GM18502 (cell line): ENCODE results near the gene TEFM.
"Not testable (repeated sequence)": the region's sequence is repeated elsewhere in the genome, so short reads cannot be mapped to it uniquely, and the experiment has no call there.

Source experiments
- ATAC-seq: cut with Tn5 transposase; IDR thresholded peaks from one replicate; pipeline ENCODE4 v1.9.1; 2021; ENCODE audit warnings: mild to moderate bottlenecking; ENCODE audit not compliant: unreplicated experiment, poor library complexity

TEFM gene

DNA sequence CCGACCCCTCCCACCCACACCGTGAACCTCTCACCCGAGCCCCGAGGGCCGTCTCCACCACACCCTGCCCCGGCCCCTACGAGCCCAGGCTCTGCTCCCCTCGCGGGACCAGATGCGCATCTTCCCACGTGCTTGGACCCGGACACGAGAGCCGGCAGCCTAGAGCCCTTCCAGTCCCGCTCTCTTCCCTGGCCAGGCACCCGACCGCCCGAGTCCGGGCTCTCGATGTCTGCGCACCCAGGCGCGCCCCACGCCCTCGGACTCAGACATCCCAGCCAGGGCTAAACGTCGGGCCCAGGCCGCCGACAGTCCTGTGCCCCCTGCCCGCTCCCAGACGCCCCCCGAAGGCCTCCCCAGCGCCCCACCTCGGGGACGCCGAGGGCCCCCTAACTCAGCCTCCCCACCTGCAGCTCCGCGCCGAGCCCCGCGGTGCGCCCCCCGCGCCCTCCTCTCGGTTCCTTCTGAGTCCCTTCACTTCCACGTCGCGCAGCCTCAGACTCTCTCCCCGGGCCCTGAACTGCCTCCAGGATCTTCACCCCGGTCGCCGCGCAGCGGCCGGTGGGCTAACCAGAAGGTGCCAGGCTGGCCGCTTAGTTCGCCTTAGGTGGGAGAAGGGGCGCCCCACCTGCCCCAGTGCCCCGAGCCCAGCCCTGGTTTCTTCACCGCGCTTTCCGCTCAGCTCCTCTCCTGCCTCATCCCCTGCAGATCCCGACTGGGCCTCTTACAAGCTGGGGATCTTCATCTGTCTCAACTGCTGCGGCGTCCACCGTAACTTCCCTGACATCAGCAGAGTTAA lies 16.4 kb upstream of the TEFM start:
- no peak for ATAC-seq

DNA sequence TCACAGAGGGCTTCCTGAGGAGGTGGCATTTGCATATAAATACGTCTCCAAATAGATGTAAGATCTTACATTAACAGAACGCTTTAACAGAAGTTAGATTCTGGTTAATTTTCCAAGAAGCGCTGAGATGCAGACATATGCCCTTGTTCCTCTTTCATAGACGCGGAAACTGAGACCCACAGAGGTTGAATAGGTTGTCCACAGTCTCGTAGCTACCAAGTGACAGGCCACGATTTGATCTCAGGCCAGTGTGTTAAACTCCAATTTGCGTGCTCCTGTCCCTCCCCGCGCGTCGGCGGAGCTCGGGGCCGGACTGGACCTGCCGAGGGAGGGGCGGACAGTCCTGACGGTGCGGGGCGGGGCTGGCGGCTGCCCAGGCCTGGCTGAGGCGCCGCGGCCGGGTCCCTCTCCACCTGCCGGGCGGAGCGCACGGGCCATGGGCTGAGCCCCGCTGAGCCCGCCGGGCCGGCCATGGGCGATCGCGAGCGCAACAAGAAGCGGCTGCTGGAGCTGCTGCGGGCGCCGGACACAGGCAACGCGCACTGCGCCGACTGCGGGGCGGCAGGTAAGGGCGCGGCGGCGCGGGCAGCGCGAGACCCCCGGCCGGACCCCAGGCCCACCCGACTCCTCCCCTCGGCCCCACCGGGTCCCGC lies 15.6 kb upstream of the TEFM start, which contains the start of gene ADAP2:
ADAP2 (plus strand) TSS at position 402 of the 653 bp plus-strand sequence; CDS start at position 472, 70 bp downstream.
- ATAC-seq = no peak

DNA sequence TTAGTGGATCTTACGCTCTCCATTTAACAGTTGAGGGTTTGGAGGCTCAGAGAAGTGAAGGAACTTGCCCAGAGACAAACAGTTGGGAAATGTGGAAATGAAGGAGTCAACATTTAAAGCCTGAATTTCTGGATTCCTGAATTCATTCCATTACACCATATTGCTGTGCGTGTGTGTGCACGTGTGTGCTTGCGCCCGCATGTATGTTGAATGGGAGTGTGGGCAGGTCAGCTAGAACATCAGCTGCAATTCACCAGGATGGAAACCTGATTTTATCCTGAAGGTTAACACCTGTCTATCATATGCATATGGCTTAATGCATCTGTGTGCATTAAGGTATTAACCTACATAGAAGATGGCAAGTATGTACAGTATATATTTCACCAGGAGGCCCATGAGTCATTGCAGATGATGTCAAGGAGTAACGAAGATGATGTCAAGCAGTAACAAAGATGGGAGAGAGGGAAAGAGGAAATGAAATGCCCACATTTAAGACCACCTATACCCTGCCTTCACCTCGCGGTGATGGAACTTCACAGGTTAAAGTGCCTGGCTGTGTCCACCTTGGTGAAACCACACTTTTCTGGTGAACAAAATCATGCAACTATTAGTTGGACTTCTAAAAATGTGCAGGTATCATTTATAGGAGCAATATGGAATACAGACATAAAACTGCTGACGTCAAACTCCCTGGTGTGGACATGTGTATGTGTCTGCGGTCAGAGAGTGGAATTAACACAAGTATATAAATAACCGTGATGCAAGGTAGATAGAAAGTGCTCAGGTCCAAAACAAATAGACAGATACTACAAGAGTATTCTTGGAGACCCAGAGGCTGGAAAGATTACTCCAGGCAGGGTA lies 14.9 kb upstream of the TEFM start:
- ATAC-seq = no peak

DNA sequence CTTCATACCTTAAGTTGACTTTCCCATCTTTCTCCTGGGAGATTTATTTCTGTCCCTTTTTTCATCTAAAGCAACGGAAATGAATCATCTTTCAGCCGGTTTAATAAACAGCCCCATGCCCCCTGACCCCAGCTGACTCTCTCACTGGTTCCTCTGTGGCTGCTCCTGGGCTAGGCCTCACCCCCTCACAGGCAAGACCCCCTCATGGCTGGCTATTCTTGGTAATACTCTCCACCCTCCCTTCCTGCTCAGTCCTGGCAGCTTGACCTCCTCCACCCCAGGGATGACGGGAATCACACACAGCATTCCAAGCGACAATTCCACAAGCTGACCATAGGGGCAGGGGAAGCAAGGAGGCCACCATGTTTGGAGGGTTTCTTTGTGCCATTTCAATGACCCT lies 14.2 kb upstream of the TEFM start:
- ATAC-seq = no peak

DNA sequence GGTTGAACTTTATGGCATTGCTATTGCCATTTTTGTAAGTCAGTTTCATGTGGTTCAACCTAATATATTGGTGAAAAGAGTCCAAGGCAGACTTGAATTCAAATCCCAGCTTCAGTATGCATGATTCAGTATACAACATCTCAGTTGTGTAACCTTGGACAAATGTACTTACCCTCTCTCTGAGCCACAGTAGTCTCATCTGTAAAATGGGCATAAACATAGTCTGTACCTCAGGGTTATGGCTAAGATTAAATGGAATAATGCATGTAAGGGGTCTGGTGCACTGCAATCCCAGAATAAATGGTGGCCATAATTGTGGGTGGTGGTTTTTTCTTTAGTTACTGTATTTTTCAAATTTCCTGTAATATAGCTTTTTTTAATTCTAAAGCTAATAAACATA lies 11.0 kb upstream of the TEFM start:
- ATAC-seq = no peak

DNA sequence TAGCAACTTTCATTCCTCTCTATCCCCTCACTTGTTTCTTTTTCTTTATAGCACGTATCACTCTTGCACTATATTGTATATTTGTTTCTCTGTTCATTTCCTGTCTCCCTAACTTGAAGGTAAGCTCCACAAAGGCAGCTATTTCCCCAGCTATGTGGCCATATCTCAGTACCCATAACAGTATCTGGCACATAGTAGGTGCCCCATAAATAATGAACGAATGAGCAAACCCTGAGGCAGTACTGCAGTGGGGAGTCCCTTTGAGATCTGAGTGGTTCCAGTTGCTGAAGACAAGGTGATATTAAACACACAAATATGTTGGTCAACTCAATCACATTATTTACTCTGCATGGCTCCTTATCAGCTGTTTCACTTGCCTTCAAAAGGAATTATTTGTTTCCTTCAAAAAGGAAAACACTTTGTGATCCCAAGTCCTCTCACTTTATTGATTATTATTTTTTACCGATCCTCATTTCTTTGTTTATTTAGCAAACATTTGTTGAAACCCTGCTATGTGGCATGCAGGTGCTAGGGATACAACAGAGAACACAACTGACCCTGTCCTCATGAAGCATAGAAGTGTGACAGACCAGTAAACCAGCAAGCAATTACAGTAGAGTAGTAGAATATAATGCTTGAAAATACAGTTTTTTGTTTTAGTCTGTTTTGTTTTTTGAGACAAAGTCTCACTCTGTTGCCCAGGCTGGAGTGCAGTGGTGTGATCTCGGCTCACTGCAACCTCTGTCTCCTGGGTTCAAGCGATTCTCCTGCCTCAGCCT lies 10.0 kb upstream of the TEFM start:
- no peak for ATAC-seq

DNA sequence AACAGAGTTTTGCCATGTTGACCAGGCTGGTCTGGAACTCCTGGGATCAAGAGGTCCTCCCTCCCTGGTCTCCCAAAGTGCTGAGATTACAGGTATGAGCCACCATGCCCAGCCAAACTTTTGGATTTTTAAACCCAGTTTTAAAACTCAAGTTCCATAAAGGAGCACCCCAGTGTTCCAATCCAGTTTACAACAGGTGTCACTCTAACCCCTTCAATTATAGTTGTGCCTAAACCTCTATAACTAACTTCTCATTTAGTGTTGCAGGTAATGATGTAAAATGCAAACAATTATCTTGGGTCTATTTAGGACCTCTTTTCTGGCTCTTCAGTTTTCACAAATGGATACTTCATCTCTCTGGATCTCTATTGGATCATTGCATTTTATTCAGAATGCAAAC lies 7.9 kb upstream of the TEFM start:
- no peak for ATAC-seq

DNA sequence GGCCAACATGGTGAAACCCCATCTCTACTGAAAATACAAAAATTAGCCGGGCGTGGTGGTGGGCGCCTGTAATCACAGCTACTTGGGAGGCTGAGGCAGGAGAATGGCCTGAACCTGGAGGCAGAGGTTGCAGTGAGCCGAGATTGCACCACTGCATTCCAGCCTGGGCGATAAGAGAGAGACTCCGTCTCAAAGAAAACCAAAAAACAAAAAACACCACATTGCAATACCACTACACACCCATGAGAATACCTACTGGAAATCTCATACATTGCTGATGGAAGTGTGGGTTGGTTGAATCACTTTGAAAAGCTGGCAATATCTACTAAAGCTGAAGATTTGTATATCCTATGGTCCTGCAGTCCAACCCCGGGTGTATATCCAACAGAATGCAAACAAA lies 4.1 kb upstream of the TEFM start:
- not testable (repeated sequence) for ATAC-seq

DNA sequence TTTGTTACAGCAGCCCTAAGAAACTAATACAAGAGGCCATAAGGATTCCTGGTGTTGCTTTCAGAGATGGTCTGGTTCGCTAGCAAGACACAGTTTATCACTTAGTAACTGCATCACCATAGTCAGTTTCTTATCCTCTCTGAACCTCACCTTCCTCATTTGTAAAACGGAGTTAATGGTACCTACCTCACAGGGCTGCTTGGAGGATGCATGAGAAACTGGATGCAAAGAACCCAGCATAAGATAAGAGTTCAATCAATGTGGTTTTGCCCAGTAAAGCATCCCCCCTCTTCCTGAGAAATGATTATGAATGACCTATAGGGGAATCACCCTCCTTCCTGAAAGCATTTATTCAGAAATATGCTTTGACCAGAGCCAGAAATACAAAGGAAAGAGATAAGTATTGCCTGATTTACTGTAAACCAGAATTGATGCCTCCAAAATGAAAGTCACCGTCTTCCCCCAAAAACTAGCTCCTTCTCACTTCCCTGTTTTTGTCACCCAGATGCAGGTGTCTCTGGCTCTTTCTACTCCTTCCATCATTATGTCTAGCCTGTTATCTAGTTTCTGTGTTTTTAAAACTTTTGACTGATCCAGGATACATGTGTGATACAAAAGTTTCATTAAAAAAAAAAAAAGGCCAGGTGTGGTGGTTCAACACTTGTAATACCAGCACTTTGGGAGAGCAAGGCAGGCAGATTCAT lies 2.8 kb upstream of the TEFM start:
- ATAC-seq = no peak

DNA sequence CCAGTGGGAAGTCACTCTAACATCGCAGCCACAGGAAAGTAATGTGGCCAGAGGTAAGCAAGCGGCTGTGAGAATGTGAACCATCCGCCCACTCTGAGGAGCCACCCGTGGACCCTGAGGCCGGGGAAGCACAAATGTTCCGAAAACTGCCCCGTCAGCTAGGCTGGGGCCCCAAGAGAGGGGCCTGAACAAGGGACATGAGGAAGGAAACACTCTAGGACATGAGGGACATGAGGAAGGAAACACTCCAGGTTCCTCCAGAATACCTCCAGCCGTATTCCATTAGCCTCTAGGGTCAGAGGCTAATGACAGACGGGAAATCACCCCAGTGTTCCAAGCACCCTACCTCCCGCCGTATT lies 317 bp downstream of the TEFM start:
- no peak for ATAC-seq

DNA sequence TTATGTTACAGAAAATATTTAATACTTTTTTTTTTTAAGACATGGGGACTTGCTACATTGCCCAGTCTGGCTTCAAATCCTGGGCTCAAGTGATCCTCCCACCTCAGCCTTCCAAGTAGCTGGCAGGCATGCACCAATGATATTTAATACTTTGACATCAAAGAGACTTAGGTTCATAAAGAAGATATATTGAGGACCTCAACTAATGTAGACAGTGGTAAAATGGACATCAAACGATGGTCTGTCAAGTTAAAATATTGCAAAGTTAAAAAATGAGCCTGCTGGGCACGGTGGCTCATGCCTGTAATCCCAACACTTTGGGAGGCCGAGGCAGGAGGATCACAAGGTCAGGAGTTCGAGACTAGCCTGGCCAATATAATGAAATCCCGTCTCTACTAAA lies 8.7 kb downstream of the TEFM start:
- no peak for ATAC-seq

DNA sequence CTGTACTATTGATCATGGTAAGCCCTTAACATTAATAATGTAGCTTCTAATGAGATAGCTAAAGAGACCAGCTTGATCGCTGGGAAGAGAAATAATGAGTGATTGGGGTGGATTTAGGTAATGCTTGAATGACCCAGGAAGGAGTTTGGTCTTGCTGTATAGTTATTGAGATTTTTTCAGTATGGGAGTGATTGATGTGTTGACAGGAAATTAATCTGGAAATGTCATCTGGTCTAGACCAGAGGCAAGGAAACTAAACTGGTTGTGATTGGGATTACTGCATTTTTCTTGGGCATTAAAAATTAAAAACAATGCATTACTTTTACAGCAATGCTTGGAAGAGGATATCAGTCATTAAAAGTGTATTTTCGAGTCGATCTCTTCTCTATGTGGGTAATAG lies 11.8 kb downstream of the TEFM start:
- ATAC-seq = no peak

DNA sequence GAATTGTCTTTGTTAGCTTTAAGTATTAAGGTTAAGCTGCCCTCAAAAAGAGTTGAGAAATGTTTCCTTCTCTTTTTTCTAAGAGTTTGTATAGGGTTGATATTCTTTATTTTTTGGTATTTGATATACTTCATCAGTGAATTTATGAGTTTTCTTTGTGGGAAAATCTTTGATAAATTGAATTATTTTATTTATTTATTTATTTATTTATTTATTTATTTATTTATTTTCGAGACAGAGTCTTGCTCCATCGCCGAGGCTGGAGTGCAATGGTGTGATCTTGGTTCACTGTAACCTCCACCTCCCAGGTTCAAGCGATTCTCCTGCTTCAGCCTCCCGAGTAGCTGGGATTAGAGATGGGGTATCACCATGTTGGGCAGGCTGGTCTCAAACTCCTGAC lies 19.9 kb downstream of the TEFM start:
- no peak for ATAC-seq

DNA sequence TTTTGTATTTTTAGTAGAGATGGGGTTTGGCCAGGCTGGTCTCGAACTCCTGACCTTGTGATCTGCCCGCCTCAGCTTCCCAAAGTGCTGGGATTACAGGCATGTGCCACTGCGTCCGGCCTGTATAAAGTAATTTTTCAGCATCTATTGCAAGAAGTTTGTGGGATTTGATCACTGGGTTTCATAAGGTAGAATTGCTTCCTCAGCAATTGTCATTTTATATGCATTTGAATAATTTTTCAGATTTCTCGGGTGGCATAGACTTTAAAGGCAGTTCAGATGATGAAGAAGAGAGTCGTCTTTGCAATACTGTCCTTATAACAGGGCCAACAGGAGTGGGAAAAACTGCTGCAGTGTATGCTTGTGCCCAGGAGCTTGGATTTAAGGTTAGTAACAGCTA lies 37.0 kb downstream of the TEFM start:
- ATAC-seq = no peak

DNA sequence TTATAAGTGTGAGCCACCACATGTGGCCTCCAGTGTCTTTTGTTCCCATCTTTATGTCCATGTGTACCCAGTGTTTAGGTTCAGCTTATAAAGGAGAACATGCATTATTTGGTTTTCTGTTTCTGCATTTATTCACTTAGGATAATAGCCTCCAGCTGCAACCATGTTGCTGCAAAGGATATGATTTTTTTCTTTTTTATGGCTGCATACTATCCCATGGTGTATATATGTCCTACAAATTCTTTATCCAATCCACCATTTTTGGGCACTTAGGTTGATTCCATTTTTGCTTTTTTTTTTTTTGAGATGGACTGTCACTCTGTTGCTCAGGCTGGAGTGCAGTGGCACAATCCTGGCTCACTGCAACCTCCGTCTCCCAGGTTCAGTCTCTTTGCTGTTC lies 41.4 kb downstream of the TEFM start:
- ATAC-seq = no peak

DNA sequence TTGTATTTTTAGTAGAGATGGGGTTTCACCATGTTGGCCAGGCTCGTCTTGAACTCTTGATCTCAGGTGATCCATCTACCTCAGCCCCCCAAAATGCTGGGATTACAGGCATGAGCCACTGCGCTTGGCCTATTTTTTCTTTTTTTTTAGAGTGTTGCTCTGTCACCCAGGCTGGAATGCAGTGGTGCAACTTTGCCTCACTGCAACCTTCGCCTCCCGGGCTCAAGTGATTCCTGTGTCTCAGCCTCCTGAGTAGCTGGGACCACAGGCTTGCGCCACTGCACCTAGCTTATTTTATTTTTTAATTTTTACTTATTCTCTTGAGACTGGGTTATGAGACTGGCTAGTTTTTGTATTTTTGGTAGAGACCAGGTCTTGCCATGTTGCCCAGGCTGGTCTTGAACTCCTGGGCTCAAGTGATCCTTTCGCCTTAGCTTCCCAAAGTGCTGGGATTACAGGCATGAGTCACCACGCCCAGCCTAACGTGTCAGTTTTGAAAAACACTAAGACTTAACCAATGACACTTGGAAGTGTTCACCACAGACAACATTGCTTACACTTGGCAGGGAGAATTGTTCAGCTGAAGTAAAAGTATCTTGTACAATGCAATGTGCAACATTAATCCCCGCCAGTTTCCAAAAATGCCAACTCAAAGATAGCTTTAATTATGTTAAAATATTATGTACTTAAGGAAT lies 47.3 kb downstream of the TEFM start:
- ATAC-seq = no peak

DNA sequence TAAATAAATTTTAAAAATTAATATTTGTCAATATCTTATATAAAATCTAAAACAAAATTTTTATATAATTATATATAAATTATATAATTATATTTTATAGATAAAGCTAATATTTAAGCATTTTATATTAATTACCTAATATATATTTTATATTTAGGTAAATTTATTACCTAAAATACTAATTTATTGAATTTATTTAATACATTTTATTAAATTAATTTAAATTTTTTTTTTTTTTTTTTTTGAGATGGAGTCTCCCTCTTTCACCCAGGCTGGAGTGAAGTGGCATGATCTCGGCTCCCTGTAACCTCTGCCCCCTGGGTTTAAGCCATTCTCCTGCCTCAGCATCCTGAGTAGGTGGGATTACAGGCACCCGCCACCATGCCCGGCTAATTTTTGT lies 51.9 kb downstream of the TEFM start:
- ATAC-seq = no peak
